GM21423 (cell line): ENCODE measurements around the gene PSG1.
"Not testable (repeated sequence)": the region's sequence is repeated elsewhere in the genome, so short reads cannot be mapped to it uniquely, and the experiment has no call there.

ENCODE experiments used
- ATAC-seq: cut with Tn5 transposase; IDR thresholded peaks from one replicate; pipeline ENCODE4 v1.9.1; 2021; ENCODE audit warnings: mild to moderate bottlenecking, moderate library complexity; ENCODE audit not compliant: unreplicated experiment

PSG1 gene

GRCh38 chr19:42882010-42882409 is 2.5 kb upstream of the PSG1 start:
- not testable (repeated sequence) for ATAC-seq

- ATAC-seq: not testable (repeated sequence)
Measured at GRCh38 chr19:42881279-42881678, 1.8 kb upstream of the PSG1 start.

- ATAC-seq: not testable (repeated sequence)
Measured at GRCh38 chr19:42880621-42881020, 1.1 kb upstream of the PSG1 start.

GRCh38 chr19:42876596-42876995 is 2.9 kb downstream of the PSG1 start:
- ATAC-seq: not testable (repeated sequence)

- ATAC-seq: not testable (repeated sequence)
Measured at GRCh38 chr19:42875881-42876280, 3.6 kb downstream of the PSG1 start.

GRCh38 chr19:42874901-42875813 is 4.4 kb downstream of the PSG1 start:
- not testable (repeated sequence) for ATAC-seq

- not testable (repeated sequence) for ATAC-seq
Measured at GRCh38 chr19:42874136-42874535, 5.4 kb downstream of the PSG1 start.

GRCh38 chr19:42872608-42873007 is 6.9 kb downstream of the PSG1 start:
- no peak for ATAC-seq

GRCh38 chr19:42857544-42857867 is 22.0 kb downstream of the PSG1 start:
- ATAC-seq: no peak

GRCh38 chr19:42856866-42857543 is 22.5 kb downstream of the PSG1 start:
- not testable (repeated sequence) for ATAC-seq

- ATAC-seq: not testable (repeated sequence)
Measured at GRCh38 chr19:42854745-42855144, 24.8 kb downstream of the PSG1 start.

GRCh38 chr19:42853231-42853630 is 26.3 kb downstream of the PSG1 start:
- ATAC-seq: not testable (repeated sequence)

- not testable (repeated sequence) for ATAC-seq
Measured at GRCh38 chr19:42852821-42853220, 26.7 kb downstream of the PSG1 start.

- not testable (repeated sequence) for ATAC-seq
Measured at GRCh38 chr19:42851718-42852280, 27.7 kb downstream of the PSG1 start.

- ATAC-seq: no peak
Measured at GRCh38 chr19:42850981-42851717, 28.4 kb downstream of the PSG1 start.

- no peak for ATAC-seq
Measured at GRCh38 chr19:42846597-42846996, 32.9 kb downstream of the PSG1 start.

GRCh38 chr19:42843631-42844030 is 35.9 kb downstream of the PSG1 start:
- not testable (repeated sequence) for ATAC-seq

- ATAC-seq: not testable (repeated sequence)
Measured at GRCh38 chr19:42832746-42833442, 46.6 kb downstream of the PSG1 start.

GRCh38 chr19:42832023-42832680 is 47.4 kb downstream of the PSG1 start:
- not testable (repeated sequence) for ATAC-seq
